Lung (tissue), 12 donors: ENCODE measurements around the gene GCNT2. TPM values are rescaled to one million over a fixed set of nuclear protein-coding genes. Genes with fewer than 3 reads are reported as not detected.
"Not testable (repeated sequence)": the region's sequence is repeated elsewhere in the genome, so short reads cannot be mapped to it uniquely, and the experiment has no call there.

Experiments
- ATAC-seq: fragments of 200-7000 bp; cut with Tn5 transposase; one replicate; pipeline ENCODE4 v1.9.1; 2020; ENCODE audit warnings: moderate number of reproducible peaks; ENCODE audit not compliant: insufficient read depth, low FRiP score
- DNase-seq, 3 donors: peaks; one replicate each; pipeline ENCODE4 v3.0.0-alpha.2; 2013 to 2017
- H3K27ac ChIP-seq, 2 donors: one replicate each; pipeline ENCODE4 v1.5.1; 2013; ENCODE audit warnings: mild to moderate bottlenecking in 2 of 2, moderate library complexity in 2 of 2, control low read depth in 1 of 2, inconsistent platforms in 1 of 2, low read depth in 1 of 2, low read length in 1 of 2
- H3K27me3 ChIP-seq, 3 donors: one replicate each; pipeline ENCODE4 v1.5.1; 2013; ENCODE audit warnings: low read length in 2 of 3; ENCODE audit not compliant: control insufficient read depth in 3 of 3, insufficient read depth in 3 of 3
- H3K36me3 ChIP-seq, 4 donors: one replicate each; pipeline ENCODE4 v1.5.1; 2013; ENCODE audit warnings: low read length in 4 of 4, mild to moderate bottlenecking in 1 of 4, moderate library complexity in 1 of 4; ENCODE audit not compliant: control insufficient read depth in 4 of 4, insufficient read depth in 4 of 4
- H3K4me1 ChIP-seq, 5 donors: one replicate each; pipeline ENCODE4 v1.5.1; 2013; ENCODE audit warnings: low read length in 5 of 5, mild to moderate bottlenecking in 2 of 5, moderate library complexity in 1 of 5; ENCODE audit not compliant: control insufficient read depth in 5 of 5, insufficient read depth in 5 of 5
- H3K4me3 ChIP-seq: one replicate; pipeline ENCODE4 v1.5.1; 2013; ENCODE audit warnings: mild to moderate bottlenecking, control low read depth, moderate library complexity
- H3K9ac ChIP-seq, 2 donors: one replicate each; pipeline ENCODE4 v1.5.1; 2013; ENCODE audit warnings: low read length in 2 of 2, control low read depth in 1 of 2; ENCODE audit not compliant: insufficient read depth in 1 of 2
- H3K9me3 ChIP-seq, 4 donors: one replicate each; pipeline ENCODE4 v1.5.1; 2013; ENCODE audit warnings: low read length in 3 of 4, mild to moderate bottlenecking in 1 of 4, moderate library complexity in 1 of 4; ENCODE audit not compliant: control insufficient read depth in 4 of 4, insufficient read depth in 3 of 4
- CTCF ChIP-seq: IDR thresholded peaks from 2 replicates; pipeline ENCODE4 v1.5.1; 2012; ENCODE audit warnings: mild to moderate bottlenecking; ENCODE audit errors: control extremely low read depth, extremely low read depth
- WGBS, 2 donors: extraction: QIAGEN DNeasy Blood & Tissue Kit; methylation state at CpG; one replicate each; pipeline ENCODE4 v1.1.7; 2013; 5-methylcytosine and 5-hydroxymethylcytosine counted together
- polyA plus RNA-seq, 2 donors: library from polyadenylated mRNA; stranded (reverse); fragments of 200-250 nt; gene quantifications; one replicate each; pipeline ENCODE4 v1.2.1, GENCODE V29; 2013
- total RNA-seq, 2 donors: library from RNA; depleted of rRNA in 1 of 2; stranded (reverse); fragments of >200 nt in 1 of 2; gene quantifications; one replicate each; pipeline ENCODE4 v1.2.1, GENCODE V29; 2014 to 2021
- donor health status: control.
- donor health status: control.
- donor health status: Bipolar disorder and iron deficiency.
- donor health status: healthy.
- donor health status: DM: yes; HTN: yes; CAD: no.

Gene GCNT2
- total and polyA plus RNA-seq, 4 donors = 7.8 to 57.4 (median 15.7) TPM

- ATAC-seq (no peak), DNase-seq (no peak)
- no peak overlapping the region for H3K9ac ChIP-seq
- WGBS, 2 donors = 73 to 80% methylated on average over 3 of the region's 3 CpGs
- H3K36me3 ChIP-seq = no peaks in the 10 kb centered on the region
- no peaks in the 10 kb centered on the region for H3K9me3 ChIP-seq
- H3K4me3 ChIP-seq = no peak overlapping the region
- no peak for TF ChIP-seq CTCF
- no peaks in the 10 kb centered on the region for H3K27me3 ChIP-seq
- no peak overlapping the region for H3K27ac ChIP-seq
- H3K4me1 ChIP-seq = no peaks in the 10 kb centered on the region
These were observed 36.2 kb upstream of the GCNT2 start for GRCh38 chr6:10484912-10485311.

- Histone ChIP-seq H3K27ac (no peak overlapping the region), H3K27me3 (no peaks in the 10 kb centered on the region), H3K36me3 (no peaks in the 10 kb centered on the region), H3K4me3 (no peak overlapping the region), H3K9ac (no peak overlapping the region), H3K9me3 (no peaks in the 10 kb centered on the region), H3K4me1 (no peaks in the 10 kb centered on the region)
- 88 to 94% methylated on average over 7 of the region's 7 CpGs for WGBS, 2 donors
- DNase-seq (no peak), ATAC-seq (no peak)
- TF ChIP-seq CTCF = no peak
These were observed 35.7 kb upstream of the GCNT2 start for GRCh38 chr6:10485406-10485805.

- 87 to 96% methylated on average over 4 of the region's 4 CpGs for WGBS, 2 donors
- no peak overlapping the region for H3K9ac ChIP-seq
These were observed 34.9 kb upstream of the GCNT2 start for GRCh38 chr6:10486215-10486614.

GRCh38 chr6:10486944-10487588 lies 34.1 kb upstream of the GCNT2 start:
- H3K36me3 ChIP-seq, H3K4me3 ChIP-seq, DNase-seq, H3K27ac ChIP-seq, H3K9me3 ChIP-seq, H3K4me1 ChIP-seq, H3K27me3 ChIP-seq, H3K9ac ChIP-seq, ATAC-seq: not testable (repeated sequence)
- WGBS, 2 donors = 84 to 87% methylated on average over 9 of the region's 9 CpGs

More at GRCh38 chr6:10486215-10486614, 34.9 kb upstream of the GCNT2 start:
- H3K27me3 ChIP-seq = no peaks in the 10 kb centered on the region
- H3K27ac ChIP-seq = no peak overlapping the region
- no peaks in the 10 kb centered on the region for H3K36me3 ChIP-seq
- no peak overlapping the region for H3K4me3 ChIP-seq
- no peaks in the 10 kb centered on the region for H3K9me3 ChIP-seq
- DNase-seq (no peak), ATAC-seq (no peak)
- no peaks in the 10 kb centered on the region for H3K4me1 ChIP-seq
- no peak for TF ChIP-seq CTCF
